DOHH2 (cell line): Measurements from ENCODE around the gene OTOR.
A peak's percentile ranks its signal among the peaks of the same experiment; 100 is the strongest.

Experiments
- H3F3A ChIP-seq: fragments of 200-600 bp; sonication (generic), shearing (Covaris generic); 2 replicates; pipeline ENCODE4 v1.6.0; 2016; ENCODE audit warnings: antibody characterized with exemption, mild to moderate bottlenecking; ENCODE audit not compliant: control insufficient read depth, insufficient read depth
- H3K27ac ChIP-seq: fragments of 200-600 bp; sonication (generic); 2 replicates; pipeline ENCODE4 v1.5.1; 2014; ENCODE audit warnings: low read depth, mild to moderate bottlenecking, low read length, moderate library complexity
- H3K27me3 ChIP-seq: fragments of 200-600 bp; sonication (generic); 2 replicates; pipeline ENCODE4 v1.6.1; 2014; ENCODE audit warnings: mild to moderate bottlenecking, low read length, mixed read lengths; ENCODE audit not compliant: control insufficient read depth
- H3K36me3 ChIP-seq: fragments of 200-600 bp; sonication (generic); 2 replicates; pipeline ENCODE4 v1.6.1; 2014; ENCODE audit warnings: mild to moderate bottlenecking, low read length, moderate library complexity, mixed read lengths; ENCODE audit not compliant: control insufficient read depth
- H3K4me1 ChIP-seq: fragments of 200-600 bp; sonication (generic); 2 replicates; pipeline ENCODE4 v1.6.1; 2014; ENCODE audit warnings: mild to moderate bottlenecking, low read length, mixed read lengths; ENCODE audit not compliant: control insufficient read depth
- H3K4me2 ChIP-seq: fragments of 200-600 bp; sonication (generic); 2 replicates; pipeline ENCODE4 v1.6.0; 2014; ENCODE audit warnings: mild to moderate bottlenecking, low read length, moderate library complexity
- H3K4me3 ChIP-seq: fragments of 200-600 bp; sonication (generic); 2 replicates; pipeline ENCODE4 v1.5.1; 2014; ENCODE audit warnings: mild to moderate bottlenecking, low read length, mixed read lengths
- H3K79me2 ChIP-seq: fragments of 200-600 bp; sonication (generic); 2 replicates; pipeline ENCODE4 v1.6.1; 2014; ENCODE audit warnings: mild to moderate bottlenecking, low read length, mixed read lengths; ENCODE audit not compliant: control insufficient read depth
- H3K9me2 ChIP-seq: fragments of 200-600 bp; sonication (generic); replicated peaks from 2 replicates; pipeline ENCODE4 v1.6.1; 2014; ENCODE audit warnings: mild to moderate bottlenecking, low read length, mixed read lengths; ENCODE audit not compliant: control insufficient read depth
- H3K9me3 ChIP-seq: fragments of 200-600 bp; sonication (generic); 2 replicates; pipeline ENCODE4 v1.6.1; 2014; ENCODE audit warnings: antibody characterized with exemption, low read length, mixed read lengths; ENCODE audit not compliant: control insufficient read depth, insufficient read depth
- H4K20me1 ChIP-seq: fragments of 200-600 bp; sonication (generic); 2 replicates; pipeline ENCODE4 v1.6.0; 2014; ENCODE audit warnings: low read depth, mild to moderate bottlenecking, antibody characterized with exemption, low read length, moderate library complexity; ENCODE audit not compliant: control insufficient read depth, insufficient read depth
- EZH2phosphoT487 ChIP-seq: fragments of 200-600 bp; sonication (generic); IDR thresholded peaks from 2 replicates; pipeline ENCODE4 v1.6.1; 2017; ENCODE audit warnings: borderline replicate concordance, mild to moderate bottlenecking, antibody characterized with exemption, low read length, moderate library complexity, mixed read lengths
- TF ChIP-seq, protein P1 (sequence below): fragments of 200-600 bp; sonication (generic); IDR thresholded peaks from one replicate; pipeline ENCODE4 v1.5.1; 2014; ENCODE audit warnings: antibody characterized with exemption, mild to moderate bottlenecking, low read depth, low read length; ENCODE audit not compliant: poor library complexity, severe bottlenecking

Gene OTOR

DNA sequence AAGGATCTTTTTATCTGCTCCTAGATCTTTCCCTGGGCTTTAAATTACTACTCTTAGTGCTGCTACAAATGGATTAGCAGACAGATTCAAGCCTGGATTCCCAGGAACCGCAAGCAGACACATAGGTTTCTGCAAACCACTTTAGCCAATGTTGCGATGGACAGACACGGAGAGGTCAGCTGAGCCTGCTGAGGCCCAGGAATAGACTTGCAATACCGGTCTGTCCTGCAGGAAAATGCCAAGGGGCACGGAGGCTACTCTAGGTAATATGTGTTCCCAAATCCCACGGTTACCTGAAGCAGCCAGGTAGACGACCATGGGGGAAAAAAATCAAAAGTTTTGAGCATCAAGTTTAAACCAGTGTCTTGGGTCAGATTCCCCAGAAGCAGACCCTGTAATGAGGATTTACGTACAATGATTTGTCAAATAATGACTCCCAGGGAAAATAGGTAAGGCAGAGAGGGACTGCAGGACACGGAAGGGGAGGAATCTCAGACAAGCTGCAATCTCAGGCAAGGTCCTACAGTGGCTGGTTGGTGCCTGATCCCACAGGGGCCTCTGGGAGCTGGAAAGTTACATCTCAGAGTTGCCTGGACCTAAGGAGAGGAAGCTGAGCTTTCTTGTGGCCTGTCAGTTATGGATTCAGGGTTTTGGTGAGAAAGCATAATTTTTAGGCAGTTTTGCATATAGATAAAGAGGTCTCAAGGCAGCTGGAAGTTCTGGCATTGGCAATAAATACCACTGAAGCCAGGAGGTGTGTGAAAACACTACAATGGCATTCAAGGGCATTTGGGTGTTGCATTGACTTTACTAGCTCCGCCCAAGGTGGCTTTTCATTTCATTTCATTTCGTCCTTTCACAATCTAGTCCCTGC is 12.5 kb downstream of the OTOR start:
- no peak overlapping the region for H3K4me2 ChIP-seq
- H3K9me2 ChIP-seq, result no peaks in the 10 kb centered on the region
- no peaks in the 10 kb centered on the region for H3K4me1 ChIP-seq
- no peaks in the 10 kb centered on the region for H4K20me1 ChIP-seq
- no peak overlapping the region for H3K4me3 ChIP-seq
- no peak overlapping the region for H3K27ac ChIP-seq
- peaks cover 23% of the 10 kb centered on the region for H3K27me3 ChIP-seq
- H3K36me3 ChIP-seq, result no peaks in the 10 kb centered on the region
- no peak for TF ChIP-seq EZH2phosphoT487
- TF ChIP-seq, protein P1, sequence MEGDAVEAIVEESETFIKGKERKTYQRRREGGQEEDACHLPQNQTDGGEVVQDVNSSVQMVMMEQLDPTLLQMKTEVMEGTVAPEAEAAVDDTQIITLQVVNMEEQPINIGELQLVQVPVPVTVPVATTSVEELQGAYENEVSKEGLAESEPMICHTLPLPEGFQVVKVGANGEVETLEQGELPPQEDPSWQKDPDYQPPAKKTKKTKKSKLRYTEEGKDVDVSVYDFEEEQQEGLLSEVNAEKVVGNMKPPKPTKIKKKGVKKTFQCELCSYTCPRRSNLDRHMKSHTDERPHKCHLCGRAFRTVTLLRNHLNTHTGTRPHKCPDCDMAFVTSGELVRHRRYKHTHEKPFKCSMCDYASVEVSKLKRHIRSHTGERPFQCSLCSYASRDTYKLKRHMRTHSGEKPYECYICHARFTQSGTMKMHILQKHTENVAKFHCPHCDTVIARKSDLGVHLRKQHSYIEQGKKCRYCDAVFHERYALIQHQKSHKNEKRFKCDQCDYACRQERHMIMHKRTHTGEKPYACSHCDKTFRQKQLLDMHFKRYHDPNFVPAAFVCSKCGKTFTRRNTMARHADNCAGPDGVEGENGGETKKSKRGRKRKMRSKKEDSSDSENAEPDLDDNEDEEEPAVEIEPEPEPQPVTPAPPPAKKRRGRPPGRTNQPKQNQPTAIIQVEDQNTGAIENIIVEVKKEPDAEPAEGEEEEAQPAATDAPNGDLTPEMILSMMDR, result no peak
- no peaks in the 10 kb centered on the region for H3K9me3 ChIP-seq
- no peaks in the 10 kb centered on the region for H3K79me2 ChIP-seq
- H3F3A ChIP-seq, result no peaks in the 10 kb centered on the region

DNA sequence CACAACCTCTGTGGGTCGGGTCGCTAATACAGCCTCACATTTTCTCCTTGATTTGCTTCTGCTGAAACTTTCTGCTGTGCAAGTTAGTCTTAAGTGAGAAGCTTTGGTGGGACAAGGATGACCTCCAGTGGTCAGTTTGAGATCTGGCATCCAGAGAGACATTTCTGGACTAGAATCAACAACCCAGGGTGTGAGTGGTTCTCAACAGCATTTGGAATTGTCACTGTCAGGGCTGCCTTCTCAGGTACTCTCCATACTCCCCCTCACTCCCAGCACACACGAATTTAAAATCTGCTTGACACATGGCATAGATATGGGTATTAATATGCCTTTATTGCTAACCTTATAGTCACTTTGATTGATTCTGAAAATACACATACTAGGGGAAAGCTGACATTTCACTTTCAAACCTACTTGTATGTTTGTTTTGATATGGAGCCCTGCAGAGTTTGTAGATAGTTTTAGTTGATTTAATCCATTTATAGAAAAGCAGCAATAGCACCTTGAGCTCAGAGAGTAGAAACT is 13.2 kb downstream of the OTOR start:
- no peak overlapping the region for H3K4me2 ChIP-seq
- no peaks in the 10 kb centered on the region for H3K79me2 ChIP-seq
- H3F3A ChIP-seq, result no peaks in the 10 kb centered on the region
- H3K9me2 ChIP-seq, result no peaks in the 10 kb centered on the region
- H3K36me3 ChIP-seq, result no peaks in the 10 kb centered on the region
- peaks cover 25% of the 10 kb centered on the region for H3K27me3 ChIP-seq
- no peak overlapping the region for H3K27ac ChIP-seq
- TF ChIP-seq EZH2phosphoT487, result no peak
- TF ChIP-seq, protein P1, result peak; percentile 66
- H4K20me1 ChIP-seq, result no peaks in the 10 kb centered on the region
- no peaks in the 10 kb centered on the region for H3K9me3 ChIP-seq
- H3K4me3 ChIP-seq, result no peak overlapping the region
- H3K4me1 ChIP-seq, result no peaks in the 10 kb centered on the region

DNA sequence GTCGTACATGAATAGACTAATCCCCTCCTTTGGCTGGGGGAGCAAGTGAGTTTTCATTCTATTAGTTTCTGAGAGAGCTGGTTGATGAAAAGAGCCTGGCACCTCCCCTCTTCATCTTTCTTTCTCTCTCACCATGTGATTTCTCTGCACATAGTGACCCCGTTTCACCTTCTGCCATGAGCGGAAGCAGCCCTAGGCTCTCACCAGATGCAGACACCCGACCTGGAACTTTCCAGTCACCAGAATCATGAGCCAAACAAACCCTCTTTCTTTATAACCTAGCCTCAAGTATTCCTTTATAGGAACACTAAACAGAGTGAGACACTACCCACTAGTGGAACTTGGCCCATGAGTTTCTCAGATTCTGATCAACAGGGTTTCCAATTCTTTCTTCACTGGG is 16.4 kb downstream of the OTOR start:
- no peak overlapping the region for H3K4me2 ChIP-seq
- TF ChIP-seq EZH2phosphoT487, result no peak
- TF ChIP-seq, protein P1, result no peak
- H3K27ac ChIP-seq, result no peak overlapping the region

More for the DNA sequence above, 16.4 kb downstream of the OTOR start:
- Histone ChIP-seq H3K9me2 (no peaks in the 10 kb centered on the region), H3K4me3 (no peak overlapping the region), H3K36me3 (no peaks in the 10 kb centered on the region), H3F3A (no peaks in the 10 kb centered on the region), H4K20me1 (no peaks in the 10 kb centered on the region), H3K4me1 (no peaks in the 10 kb centered on the region), H3K79me2 (no peaks in the 10 kb centered on the region), H3K9me3 (no peaks in the 10 kb centered on the region), H3K27me3 (peaks cover 20% of the 10 kb centered on the region)
